GM19328 (cell line): ENCODE results near the gene WWOX.
A peak's percentile ranks its signal among the peaks of the same experiment; 100 is the strongest.

Experiments
- ATAC-seq: cut with Tn5 transposase; IDR thresholded peaks from one replicate; pipeline ENCODE4 v1.9.1; 2021; ENCODE audit warnings: mild to moderate bottlenecking, moderate library complexity; ENCODE audit not compliant: unreplicated experiment

Gene WWOX

GRCh38 chr16:78745108-78746019 lies 645.9 kb downstream of the WWOX start:
- no peak for ATAC-seq

GRCh38 chr16:78746718-78747117 lies 647.3 kb downstream of the WWOX start:
- no peak for ATAC-seq

GRCh38 chr16:78748220-78748929 lies 648.9 kb downstream of the WWOX start:
- ATAC-seq: no peak

GRCh38 chr16:78749745-78750268 lies 650.4 kb downstream of the WWOX start:
- peak; percentile 81 for ATAC-seq

- ATAC-seq: no peak
Observed at GRCh38 chr16:78750611-78751010, 651.2 kb downstream of the WWOX start.

- ATAC-seq: no peak
Observed at GRCh38 chr16:78751601-78752000, 652.1 kb downstream of the WWOX start.

GRCh38 chr16:78754713-78755112 lies 655.3 kb downstream of the WWOX start:
- no peak for ATAC-seq

- ATAC-seq: no peak
Observed at GRCh38 chr16:78755751-78756661, 656.6 kb downstream of the WWOX start.

- ATAC-seq: no peak
Observed at GRCh38 chr16:78759596-78759995, 660.1 kb downstream of the WWOX start.

- no peak for ATAC-seq
Observed at GRCh38 chr16:78760611-78761010, 661.2 kb downstream of the WWOX start.

GRCh38 chr16:78761427-78761826 lies 662.0 kb downstream of the WWOX start:
- ATAC-seq: peak; percentile 82

- no peak for ATAC-seq
Observed at GRCh38 chr16:78762222-78762621, 662.8 kb downstream of the WWOX start.

- ATAC-seq: no peak
Observed at GRCh38 chr16:78763821-78764440, 664.5 kb downstream of the WWOX start.

- ATAC-seq: no peak
Observed at GRCh38 chr16:78764478-78764877, 665.0 kb downstream of the WWOX start.

- ATAC-seq: no peak
Observed at GRCh38 chr16:78768226-78768625, 668.8 kb downstream of the WWOX start.

- ATAC-seq: no peak
Observed at GRCh38 chr16:78768718-78769117, 669.3 kb downstream of the WWOX start.

- ATAC-seq: no peak
Observed at GRCh38 chr16:78770353-78771091, 671.1 kb downstream of the WWOX start.

GRCh38 chr16:78773291-78773702 lies 673.8 kb downstream of the WWOX start:
- ATAC-seq: no peak

- no peak for ATAC-seq
Observed at GRCh38 chr16:78773706-78774105, 674.3 kb downstream of the WWOX start.

GRCh38 chr16:78775161-78775561 lies 675.7 kb downstream of the WWOX start:
- no peak for ATAC-seq
